AG04450 (cell line): ENCODE measurements around the gene MDFIC2. TPM values are rescaled to one million over a fixed set of nuclear protein-coding genes. Genes with fewer than 3 reads are reported as not detected.
A peak's percentile ranks its signal among the peaks of the same experiment; 100 is the strongest.
"Not testable (repeated sequence)": the region's sequence is repeated elsewhere in the genome, so short reads cannot be mapped to it uniquely, and the experiment has no call there.

Source experiments
- CTCF ChIA-PET: fragments of 300-600, 350-600 bp; formaldehyde crosslinking; extraction: SDS; loops from one replicate; lab custom pipeline; 2022; ENCODE audit warnings: antibody characterized with exemption, inconsistent platforms; lab: Charles Lee
- POLR2A ChIA-PET: fragments of 350-600 bp; formaldehyde crosslinking; extraction: SDS; loops from one replicate; lab custom pipeline; 2021; ENCODE audit warnings: antibody characterized with exemption, inconsistent platforms; lab: Yijun Ruan, JAX
- DNase-seq: peaks from one replicate; pipeline ENCODE4 v3.0.0-alpha.2; 2011; ENCODE audit warnings: low read depth, low spot score
- H3K27ac ChIP-seq: one replicate; pipeline ENCODE4 v1.5.1; 2012; ENCODE audit warnings: low read depth, low read length, control low read depth
- H3K27me3 ChIP-seq: one replicate; pipeline ENCODE4 v1.6.0; 2012; ENCODE audit warnings: low read length; ENCODE audit not compliant: control insufficient read depth, insufficient read depth
- H3K4me3 ChIP-seq: 2 replicates; pipeline ENCODE4 v1.5.1; 2011; ENCODE audit warnings: mild to moderate bottlenecking, low read depth, low read length, control low read depth
- H3K9me3 ChIP-seq: 2 replicates; pipeline ENCODE4 v1.5.1; 2012; ENCODE audit warnings: low read length; ENCODE audit not compliant: control insufficient read depth, insufficient read depth
- CTCF ChIP-seq: IDR thresholded peaks from 2 replicates; pipeline ENCODE4 v1.5.1; 2011; ENCODE audit warnings: low read depth, low read length, control low read depth, inconsistent platforms
- polyA plus RNA-seq: library from polyadenylated mRNA; depleted of rRNA; stranded (reverse); fragments of >200 nt; gene quantifications from 2 replicates; pipeline ENCODE4 v1.2.3, GENCODE V29; 2011

MDFIC2 gene
- polyA plus RNA-seq, 1 experiment: not detected

GRCh38 chr3:70291097-70291482, 21.3 kb downstream of the MDFIC2 start:
- Histone ChIP-seq H3K4me3 (no peak overlapping the region), H3K9me3 (no peaks in the 10 kb centered on the region), H3K27me3 (no peaks in the 10 kb centered on the region), H3K27ac (no peak overlapping the region)
- no peak for TF ChIP-seq CTCF
- ChIA-PET CTCF (no interaction called here), POLR2A (no interaction called here)
- DNase-seq: no peak

- H3K27ac ChIP-seq, POLR2A ChIA-PET, H3K9me3 ChIP-seq, H3K27me3 ChIP-seq, CTCF ChIA-PET, DNase-seq, H3K4me3 ChIP-seq: not testable (repeated sequence)
Measured at GRCh38 chr3:70290431-70291096, 21.9 kb downstream of the MDFIC2 start.

DNA sequence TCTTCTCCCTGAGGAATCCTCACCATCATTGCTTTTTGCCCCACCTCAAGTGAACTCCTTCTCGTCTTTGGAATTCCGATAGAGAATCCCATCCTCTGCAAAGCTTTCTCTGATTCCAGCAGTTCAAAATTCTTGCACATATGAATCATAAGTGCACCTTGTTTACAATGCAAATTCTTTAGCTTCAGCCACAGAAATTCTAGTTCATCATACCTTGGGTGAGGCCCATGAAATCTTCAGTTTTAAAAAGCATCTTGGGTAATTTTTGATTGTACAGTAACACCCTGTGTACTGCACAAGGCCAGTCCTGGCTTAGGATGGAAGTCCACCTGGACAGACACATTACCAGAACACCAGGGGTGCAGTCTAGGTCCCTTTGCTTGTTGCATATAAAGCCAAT, 30.8 kb downstream of the MDFIC2 start:
- Histone ChIP-seq H3K27ac (no peak overlapping the region), H3K9me3 (no peaks in the 10 kb centered on the region), H3K4me3 (no peak overlapping the region), H3K27me3 (no peaks in the 10 kb centered on the region)
- CTCF ChIA-PET: no interaction called here
- DNase-seq: peak; percentile 16
- TF ChIP-seq CTCF: no peak
- POLR2A ChIA-PET: no interaction called here

DNA sequence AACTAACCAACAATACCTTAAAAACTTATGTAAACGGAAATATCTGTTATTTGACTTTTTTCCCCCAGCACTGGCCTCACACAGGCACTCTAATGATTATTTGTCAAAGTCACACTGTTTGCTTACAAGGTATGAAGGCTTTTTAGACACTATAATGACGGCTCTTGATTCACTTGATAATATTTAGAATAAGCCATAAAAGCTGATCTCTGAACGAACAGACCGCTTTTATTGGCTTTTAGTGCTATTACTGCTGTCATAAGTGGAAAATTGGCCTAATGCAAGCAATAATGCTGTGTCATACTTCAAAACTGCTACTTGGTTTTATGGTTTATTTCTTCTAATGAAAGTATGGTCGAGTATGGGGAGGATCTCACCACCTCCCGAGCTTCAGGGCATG, 35.1 kb downstream of the MDFIC2 start:
- CTCF ChIA-PET: no interaction called here
- DNase-seq: no peak
- H3K4me3 ChIP-seq: no peak overlapping the region
- H3K27me3 ChIP-seq: no peaks in the 10 kb centered on the region
- POLR2A ChIA-PET: no interaction called here
- no peak overlapping the region for H3K27ac ChIP-seq
- TF ChIP-seq CTCF: no peak
- H3K9me3 ChIP-seq: no peaks in the 10 kb centered on the region

- DNase-seq: no peak
- Histone ChIP-seq H3K27me3 (no peaks in the 10 kb centered on the region), H3K9me3 (no peaks in the 10 kb centered on the region), H3K27ac (no peak overlapping the region), H3K4me3 (no peak overlapping the region)
- no peak for TF ChIP-seq CTCF
- CTCF ChIA-PET: no interaction called here
- POLR2A ChIA-PET: no interaction called here
Measured at GRCh38 chr3:70276901-70277300, 35.5 kb downstream of the MDFIC2 start.

- H3K9me3 ChIP-seq: no peaks in the 10 kb centered on the region
- H3K27ac ChIP-seq: no peak overlapping the region
- no peak overlapping the region for H3K4me3 ChIP-seq
- ChIA-PET POLR2A (no interaction called here), CTCF (no interaction called here)
- H3K27me3 ChIP-seq: no peaks in the 10 kb centered on the region
- DNase-seq: no peak
- no peak for TF ChIP-seq CTCF
Measured at GRCh38 chr3:70273492-70273891, 38.9 kb downstream of the MDFIC2 start.
